B cell (primary cell): ENCODE measurements around the gene EEFSEC. TPM values are rescaled to one million over a fixed set of nuclear protein-coding genes. Genes with fewer than 3 reads are reported as not detected.

Source experiments
- ATAC-seq: fragments of 200-7000 bp; cut with Tn5 transposase; one replicate; pipeline ENCODE4 v1.10.0; 2021; ENCODE audit warnings: low read depth, mild to moderate bottlenecking, moderate number of reproducible peaks, moderate library complexity
- CTCF ChIA-PET: fragments of 350-600 bp; sonication (Branson Sonifier 250); formaldehyde crosslinking; loops from one replicate; lab custom pipeline; 2021; ENCODE audit warnings: antibody characterized with exemption, inconsistent platforms; lab: Charles Lee
- POLR2A ChIA-PET: fragments of 350-600 bp; sonication (Branson Sonifier 250); formaldehyde crosslinking; loops from one replicate; lab custom pipeline; 2021; ENCODE audit warnings: antibody characterized with exemption; lab: Charles Lee
- DNase-seq: peaks from one replicate; pipeline ENCODE4 v3.0.0; 2013
- H2AFZ ChIP-seq: 2 replicates; pipeline ENCODE4 v1.6.1; 2012; ENCODE audit warnings: mild to moderate bottlenecking, low read depth, low read length; ENCODE audit not compliant: insufficient read depth, poor library complexity, severe bottlenecking
- H3K27ac ChIP-seq, 2 donors: 1 replicate in 1 of 2; 2 replicates in 1 of 2; pipeline ENCODE4 v1.5.1; 2012 to 2013; ENCODE audit warnings: low read length in 2 of 2, mild to moderate bottlenecking in 2 of 2, moderate library complexity in 1 of 2
- H3K27me3 ChIP-seq, 4 experiments: fragments of 200-600 bp in 1 of 4; sonication (generic) in 1 of 4; replicated peaks in 1 of 4; 1 replicate in 2 of 4; 2 replicates in 2 of 4; pipeline versions ENCODE4 v1.6.1 to v1.7.0; 2013 to 2016; ENCODE audit warnings: low read length in 3 of 4, mild to moderate bottlenecking in 2 of 4, mixed read lengths in 1 of 4, moderate library complexity in 1 of 4; ENCODE audit not compliant: insufficient read depth in 4 of 4, control insufficient read depth in 3 of 4; ENCODE audit errors: control extremely low read depth in 1 of 4
- H3K36me3 ChIP-seq, 2 experiments: replicated peaks in 1 of 2; 1 replicate in 1 of 2; 2 replicates in 1 of 2; pipeline versions ENCODE4 v1.6.1 to v1.7.1; 2013; ENCODE audit warnings: low read length in 1 of 2; ENCODE audit not compliant: insufficient read depth in 2 of 2, control insufficient read depth in 1 of 2; ENCODE audit errors: control extremely low read depth in 1 of 2, extremely low read depth in 1 of 2
- H3K4me1 ChIP-seq, 2 donors: fragments of 200-600 bp in 1 of 2; sonication (generic) in 1 of 2; 1 replicate in 1 of 2; 2 replicates in 1 of 2; pipeline versions ENCODE4 v1.5.1 to v1.6.1; 2013 to 2017; ENCODE audit warnings: low read length in 2 of 2; ENCODE audit not compliant: control insufficient read depth in 2 of 2, insufficient read depth in 2 of 2
- H3K4me2 ChIP-seq: replicated peaks from 2 replicates; pipeline ENCODE3; 2012; ENCODE audit warnings: mild to moderate bottlenecking, low read depth, low read length; ENCODE audit not compliant: poor library complexity, severe bottlenecking
- H3K4me3 ChIP-seq, 5 experiments: fragments of 200-600 bp in 1 of 5; sonication (generic) in 1 of 5; 1 replicate in 3 of 5; 2 replicates in 2 of 5; pipeline versions ENCODE4 v1.5.1 to v1.7.0; 2011 to 2016; ENCODE audit warnings: low read length in 4 of 5, mild to moderate bottlenecking in 4 of 5, low read depth in 2 of 5, control low read depth in 1 of 5, moderate library complexity in 1 of 5; ENCODE audit not compliant: insufficient read depth in 1 of 5; ENCODE audit errors: control extremely low read depth in 1 of 5, extremely low read depth in 1 of 5
- H3K79me2 ChIP-seq: fragments of 200-600 bp; sonication (generic); one replicate; pipeline ENCODE4 v1.6.0; 2016; ENCODE audit warnings: low read length; ENCODE audit not compliant: control insufficient read depth, insufficient read depth
- H3K9ac ChIP-seq: fragments of 200-600 bp; sonication (generic); 2 replicates; pipeline ENCODE4 v1.6.1; 2017; ENCODE audit warnings: mild to moderate bottlenecking, low read length, moderate library complexity
- H3K9me3 ChIP-seq, 3 donors: one replicate each; pipeline versions ENCODE4 v1.6.1 to v1.7.1; 2013; ENCODE audit warnings: low read length in 2 of 3; ENCODE audit not compliant: control insufficient read depth in 2 of 3, insufficient read depth in 1 of 3; ENCODE audit errors: control extremely low read depth in 1 of 3
- H4K20me1 ChIP-seq: 2 replicates; pipeline ENCODE4 v1.6.0; 2012; ENCODE audit warnings: mild to moderate bottlenecking, low read length; ENCODE audit not compliant: insufficient read depth, control insufficient read depth, poor library complexity, severe bottlenecking
- H3K27ac Mint-ChIP-seq: one replicate; pipeline ENCODE4 v1.8.0; 2021; ENCODE audit warnings: mixed read lengths
- H3K27me3 Mint-ChIP-seq: one replicate; pipeline ENCODE4 v1.8.0; 2021; ENCODE audit warnings: mixed read lengths
- H3K4me1 Mint-ChIP-seq: one replicate; pipeline ENCODE4 v1.8.0; 2021; ENCODE audit warnings: mixed read lengths
- H3K4me3 Mint-ChIP-seq: one replicate; pipeline ENCODE4 v1.8.0; 2021; ENCODE audit warnings: mixed read lengths
- H3K9me3 Mint-ChIP-seq: one replicate; pipeline ENCODE4 v1.8.0; 2022; ENCODE audit warnings: mixed read lengths; ENCODE audit not compliant: insufficient read depth
- EZH2 ChIP-seq: IDR thresholded peaks from 2 replicates; pipeline ENCODE4 v1.6.1; 2012; ENCODE audit warnings: borderline replicate concordance, low read depth, mild to moderate bottlenecking, moderate library complexity, low read length; ENCODE audit not compliant: insufficient read depth, poor library complexity, severe bottlenecking
- WGBS: methylation state at CpG from one replicate; pipeline ENCODE4 v1.1.5; 2013; ENCODE audit warnings: missing lambda C conversion rate; ENCODE audit not compliant: insufficient coverage; 5-methylcytosine and 5-hydroxymethylcytosine counted together
- intact Hi-C: fragments of 100-400 bp; cut with micrococcal nuclease; formaldehyde crosslinking; loops from one replicate; pipeline ENCODE4 v1.10.0; 2022
- polyA plus RNA-seq: library from polyadenylated mRNA; depleted of rRNA; stranded (reverse); fragments of >200 nt; gene quantifications from 2 replicates; pipeline ENCODE4 v1.2.3, GENCODE V29; 2012
- total RNA-seq, 2 donors: library from RNA; stranded (reverse); fragments of 120-200 nt in 1 of 2; gene quantifications; 1 replicate in 1 of 2; 2 replicates in 1 of 2; pipeline versions ENCODE4 v1.2.3 to v1.2.4, GENCODE V29; 2013 to 2022
- TF ChIP-seq, protein P1 (sequence below): fragments of 200-600 bp; IDR thresholded peaks from one replicate; pipeline ENCODE4 v1.8.0; 2022; ENCODE audit warnings: antibody characterized with exemption, mild to moderate bottlenecking

The EEFSEC gene
- total and polyA plus RNA-seq, 2 donors (not counting 1 experiment from before 2014, with no cell fraction given): 17.9 to 18.4 TPM

DNA sequence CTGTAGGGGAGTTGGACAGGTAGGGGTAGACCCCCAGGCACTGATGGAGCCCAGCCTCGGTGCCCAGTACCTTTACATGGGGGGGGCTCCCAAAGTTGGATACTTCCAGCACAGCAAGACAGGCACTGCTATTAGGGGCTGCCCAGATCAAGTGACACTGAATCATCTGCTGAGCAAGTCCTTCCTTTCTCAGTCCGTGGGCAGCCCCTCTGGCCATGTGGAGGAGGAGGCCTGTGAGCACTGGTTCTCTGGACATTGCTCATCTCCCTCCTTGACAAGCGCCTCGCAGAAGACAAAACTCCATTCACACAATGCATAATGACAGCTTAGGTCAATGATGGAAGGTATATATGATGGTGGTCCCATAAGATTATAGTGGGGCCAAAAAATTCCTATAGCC is 35.7 kb downstream of the EEFSEC start:
- Mint-ChIP-seq H3K9me3 (peaks cover 2% of the 10 kb centered on the region), H3K27me3 (no peaks in the 10 kb centered on the region), H3K4me3 (no peak overlapping the region), H3K4me1 (peaks cover 12% of the 10 kb centered on the region), H3K27ac (no peak overlapping the region)
- DNase-seq: no peak
- Histone ChIP-seq H3K27me3 (no peaks in the 10 kb centered on the region), H2AFZ (no peak overlapping the region), H3K79me2 (peaks cover 35% of the 10 kb centered on the region), H4K20me1 (peaks cover 12% of the 10 kb centered on the region), H3K4me2 (no peak overlapping the region), H3K4me1 (no peaks in the 10 kb centered on the region), H3K27ac (no peak overlapping the region), H3K9ac (no peak overlapping the region), H3K36me3 (no peaks in the 10 kb centered on the region), H3K9me3 (no peaks in the 10 kb centered on the region), H3K4me3 (no peak overlapping the region)
- no peak for ATAC-seq
- WGBS: 75% methylated on average over 2 of the region's 4 CpGs
- POLR2A ChIA-PET: no interaction called here
- TF ChIP-seq, protein P1, sequence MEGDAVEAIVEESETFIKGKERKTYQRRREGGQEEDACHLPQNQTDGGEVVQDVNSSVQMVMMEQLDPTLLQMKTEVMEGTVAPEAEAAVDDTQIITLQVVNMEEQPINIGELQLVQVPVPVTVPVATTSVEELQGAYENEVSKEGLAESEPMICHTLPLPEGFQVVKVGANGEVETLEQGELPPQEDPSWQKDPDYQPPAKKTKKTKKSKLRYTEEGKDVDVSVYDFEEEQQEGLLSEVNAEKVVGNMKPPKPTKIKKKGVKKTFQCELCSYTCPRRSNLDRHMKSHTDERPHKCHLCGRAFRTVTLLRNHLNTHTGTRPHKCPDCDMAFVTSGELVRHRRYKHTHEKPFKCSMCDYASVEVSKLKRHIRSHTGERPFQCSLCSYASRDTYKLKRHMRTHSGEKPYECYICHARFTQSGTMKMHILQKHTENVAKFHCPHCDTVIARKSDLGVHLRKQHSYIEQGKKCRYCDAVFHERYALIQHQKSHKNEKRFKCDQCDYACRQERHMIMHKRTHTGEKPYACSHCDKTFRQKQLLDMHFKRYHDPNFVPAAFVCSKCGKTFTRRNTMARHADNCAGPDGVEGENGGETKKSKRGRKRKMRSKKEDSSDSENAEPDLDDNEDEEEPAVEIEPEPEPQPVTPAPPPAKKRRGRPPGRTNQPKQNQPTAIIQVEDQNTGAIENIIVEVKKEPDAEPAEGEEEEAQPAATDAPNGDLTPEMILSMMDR: no peak
- TF ChIP-seq EZH2: no peak
- intact Hi-C loops: no loop called here
- CTCF ChIA-PET: no interaction called here

DNA sequence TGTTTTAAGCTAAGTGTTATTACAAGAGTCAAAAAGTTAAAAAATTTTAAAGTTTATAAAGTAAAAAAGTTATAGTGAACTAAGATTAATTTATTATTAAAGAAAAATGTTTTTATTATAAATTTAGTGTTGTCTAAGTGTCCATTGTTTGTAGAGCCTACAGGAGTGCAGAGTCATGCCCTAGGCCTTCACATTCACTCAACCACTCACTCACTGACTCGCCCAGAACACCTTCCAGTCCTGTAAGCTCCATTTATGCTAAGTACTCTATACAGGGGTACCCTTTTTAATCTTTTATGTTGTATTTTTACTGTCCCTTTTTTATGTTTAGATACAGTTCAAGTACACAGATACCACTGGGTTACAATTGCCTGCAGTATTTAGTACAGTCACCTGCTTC is 37.2 kb downstream of the EEFSEC start:
- no peak for ATAC-seq
- intact Hi-C loops: no loop called here

More for the DNA sequence above, 37.2 kb downstream of the EEFSEC start:
- POLR2A ChIA-PET: no interaction called here
- Mint-ChIP-seq H3K27ac (no peak overlapping the region), H3K27me3 (no peaks in the 10 kb centered on the region), H3K9me3 (no peaks in the 10 kb centered on the region), H3K4me3 (no peak overlapping the region), H3K4me1 (peaks cover 13% of the 10 kb centered on the region)
- peaks cover 29% of the 10 kb centered on the region for H3K79me2 ChIP-seq
- H2AFZ ChIP-seq: no peak overlapping the region
- peaks cover 12% of the 10 kb centered on the region for H4K20me1 ChIP-seq
- H3K27ac ChIP-seq: no peak overlapping the region
- no peaks in the 10 kb centered on the region for H3K9me3 ChIP-seq
- DNase-seq: no peak
- no CpG with 5 or more reads among the region's 1 CpG for WGBS
- no peak overlapping the region for H3K9ac ChIP-seq
- H3K27me3 ChIP-seq: no peaks in the 10 kb centered on the region
- CTCF ChIA-PET: no interaction called here
- H3K4me2 ChIP-seq: no peak overlapping the region
- TF ChIP-seq, protein P1: no peak
- TF ChIP-seq EZH2: no peak
- H3K4me1 ChIP-seq: no peaks in the 10 kb centered on the region
- H3K36me3 ChIP-seq: peaks cover 0 to 3% of the 10 kb centered on the region in 2 experiments
- H3K4me3 ChIP-seq: no peak overlapping the region
